ENCODE results near the gene CAMSAP1. TPM values are rescaled to one million over a fixed set of nuclear protein-coding genes. Genes with fewer than 3 reads are reported as not detected.

CAMSAP1 gene
- total RNA-seq, 1 donor = 26.1 TPM

DNA sequence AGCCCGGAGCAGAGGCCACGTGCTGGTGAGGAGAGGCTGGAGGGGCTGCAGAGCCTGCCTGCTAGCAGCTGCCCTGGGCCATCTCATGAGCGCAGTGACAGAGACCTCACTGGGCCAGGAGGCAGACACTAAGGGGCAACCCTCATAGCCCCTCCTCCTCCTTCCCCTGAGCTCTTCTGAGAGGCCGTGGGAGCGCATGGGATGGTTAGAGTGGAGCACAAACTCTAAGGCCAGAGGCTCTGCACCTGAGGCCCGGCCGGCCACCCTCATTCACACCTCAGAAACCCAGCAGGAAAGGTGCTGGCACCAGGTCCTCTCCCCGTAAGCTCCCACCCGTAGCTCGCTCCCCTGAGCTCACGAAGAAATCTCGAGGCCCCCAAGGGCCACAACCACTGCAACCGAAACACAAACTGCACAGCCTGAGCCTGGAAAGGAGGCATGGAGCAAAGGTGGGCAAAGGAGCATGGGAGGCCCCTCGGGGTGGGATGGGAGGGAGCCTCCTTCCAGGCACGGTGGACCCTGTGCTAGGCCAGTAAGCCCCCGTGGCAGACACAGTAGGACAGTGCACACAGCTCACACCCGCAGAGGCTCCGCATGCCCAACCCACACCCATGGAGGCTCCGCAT, 17.7 kb downstream of the CAMSAP1 start:
- no peak overlapping the region for H3K4me2 ChIP-seq (ENCODE audit: insufficient read depth, low read length)
- no peaks in the 10 kb centered on the region for H3K9me3 ChIP-seq (ENCODE audit: low read depth, low read length)

DNA sequence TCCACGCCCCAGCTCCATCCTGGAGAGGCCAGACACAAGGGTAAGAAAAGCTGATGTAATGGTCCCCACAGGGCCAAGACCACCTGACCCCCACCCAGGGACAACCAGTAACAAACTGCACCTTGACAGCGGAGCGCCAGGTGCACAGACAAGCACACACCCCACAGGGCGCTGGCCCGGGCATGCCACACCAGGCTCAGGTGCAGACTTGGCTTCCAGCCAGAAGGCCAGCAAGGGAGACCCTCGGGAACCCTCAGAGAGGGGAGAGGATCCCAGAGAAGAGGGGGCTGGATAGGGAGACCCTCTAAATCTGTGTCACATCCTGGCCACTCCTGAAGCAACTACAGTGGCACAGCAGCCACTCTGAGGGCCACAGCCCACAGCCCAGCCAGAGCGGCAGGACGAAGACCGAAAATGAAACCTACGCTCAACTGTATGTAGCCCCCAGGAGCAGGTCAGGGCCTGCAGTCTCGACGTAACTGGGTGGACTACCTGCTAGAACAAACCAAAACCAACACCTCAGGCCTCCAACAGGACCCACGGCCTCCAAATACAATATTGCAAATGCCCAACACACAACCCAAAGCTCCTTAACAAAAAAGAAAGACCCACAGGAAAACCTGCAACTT, 18.5 kb downstream of the CAMSAP1 start:
- Histone ChIP-seq H3K9me3 (ENCODE audit: low read depth, low read length) (no peaks in the 10 kb centered on the region), H4K20me1 (ENCODE audit: insufficient read depth, low read length) (peaks cover 94% of the 10 kb centered on the region), H2AFZ (ENCODE audit: low read length) (no peak overlapping the region), H3K4me1 (ENCODE audit: insufficient read depth, low read length) (peaks cover 22% of the 10 kb centered on the region), H3K36me3 (ENCODE audit: insufficient read depth, low read length) (no peaks in the 10 kb centered on the region), H3K4me3 (ENCODE audit: insufficient read depth, low read length) (no peak overlapping the region), H3K4me2 (ENCODE audit: insufficient read depth, low read length) (no peak overlapping the region), H3K27ac (ENCODE audit: low read depth, low read length) (no peak overlapping the region), H3K79me2 (ENCODE audit: insufficient read depth, low read length) (peaks cover 98% of the 10 kb centered on the region), H3K27me3 (ENCODE audit: insufficient read depth, low read length) (no peaks in the 10 kb centered on the region)
- peak; percentile 65 for DNase-seq (ENCODE audit: insufficient read length, low spot score, missing footprints)
- TF ChIP-seq, protein P1, sequence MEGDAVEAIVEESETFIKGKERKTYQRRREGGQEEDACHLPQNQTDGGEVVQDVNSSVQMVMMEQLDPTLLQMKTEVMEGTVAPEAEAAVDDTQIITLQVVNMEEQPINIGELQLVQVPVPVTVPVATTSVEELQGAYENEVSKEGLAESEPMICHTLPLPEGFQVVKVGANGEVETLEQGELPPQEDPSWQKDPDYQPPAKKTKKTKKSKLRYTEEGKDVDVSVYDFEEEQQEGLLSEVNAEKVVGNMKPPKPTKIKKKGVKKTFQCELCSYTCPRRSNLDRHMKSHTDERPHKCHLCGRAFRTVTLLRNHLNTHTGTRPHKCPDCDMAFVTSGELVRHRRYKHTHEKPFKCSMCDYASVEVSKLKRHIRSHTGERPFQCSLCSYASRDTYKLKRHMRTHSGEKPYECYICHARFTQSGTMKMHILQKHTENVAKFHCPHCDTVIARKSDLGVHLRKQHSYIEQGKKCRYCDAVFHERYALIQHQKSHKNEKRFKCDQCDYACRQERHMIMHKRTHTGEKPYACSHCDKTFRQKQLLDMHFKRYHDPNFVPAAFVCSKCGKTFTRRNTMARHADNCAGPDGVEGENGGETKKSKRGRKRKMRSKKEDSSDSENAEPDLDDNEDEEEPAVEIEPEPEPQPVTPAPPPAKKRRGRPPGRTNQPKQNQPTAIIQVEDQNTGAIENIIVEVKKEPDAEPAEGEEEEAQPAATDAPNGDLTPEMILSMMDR (IDR thresholded peaks at IDR 0.05; ENCODE audit: extremely low read depth, low read depth, low read length) = no peak

More for the DNA sequence above, 17.7 kb downstream of the CAMSAP1 start:
- no peaks in the 10 kb centered on the region for H3K36me3 ChIP-seq (ENCODE audit: insufficient read depth, low read length)
- H3K27me3 ChIP-seq (ENCODE audit: insufficient read depth, low read length) = no peaks in the 10 kb centered on the region
- TF ChIP-seq, protein P1 (IDR thresholded peaks at IDR 0.05; ENCODE audit: extremely low read depth, low read depth, low read length) = no peak
- peak; percentile 23 for DNase-seq (ENCODE audit: insufficient read length, low spot score, missing footprints)
- no peak overlapping the region for H2AFZ ChIP-seq (ENCODE audit: low read length)
- H3K79me2 ChIP-seq (ENCODE audit: insufficient read depth, low read length) = peaks cover 98% of the 10 kb centered on the region
- peaks cover 14% of the 10 kb centered on the region for H3K4me1 ChIP-seq (ENCODE audit: insufficient read depth, low read length)
- no peak overlapping the region for H3K27ac ChIP-seq (ENCODE audit: low read depth, low read length)
- peaks cover 94% of the 10 kb centered on the region for H4K20me1 ChIP-seq (ENCODE audit: insufficient read depth, low read length)
- H3K4me3 ChIP-seq (ENCODE audit: insufficient read depth, low read length) = no peak overlapping the region

DNA sequence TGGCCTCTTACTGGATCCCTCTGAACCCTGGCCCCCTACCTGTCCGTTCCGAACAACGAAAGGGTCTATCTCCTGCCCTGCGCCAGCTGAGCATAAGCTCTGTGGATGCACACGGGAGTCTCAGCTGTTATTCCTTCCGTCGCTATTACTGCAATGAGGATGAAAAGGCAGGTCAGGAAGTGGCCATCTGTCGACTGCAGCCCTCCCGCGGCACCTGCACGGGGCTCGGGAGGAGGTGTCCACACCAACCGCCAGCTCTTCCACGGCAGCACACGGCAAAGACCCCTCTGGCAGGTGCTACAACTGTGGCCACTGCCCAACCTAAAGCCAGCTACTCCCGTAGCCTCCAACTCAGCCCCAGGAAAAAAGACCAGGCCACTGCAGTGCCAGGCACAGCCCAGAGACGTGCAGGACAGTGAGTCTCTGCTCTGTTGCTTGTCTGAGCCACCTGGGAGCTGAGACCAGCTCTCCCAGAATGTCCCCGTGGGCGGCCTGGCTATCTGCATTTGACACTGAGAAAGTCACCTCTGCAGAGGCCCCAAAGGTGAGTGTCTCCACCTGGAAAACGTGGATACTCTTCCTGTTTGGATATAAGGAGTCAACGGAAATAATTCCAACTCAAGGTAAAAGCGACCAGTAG, 19.1 kb downstream of the CAMSAP1 start:
- no peak overlapping the region for H3K4me2 ChIP-seq (ENCODE audit: insufficient read depth, low read length)
- H4K20me1 ChIP-seq (ENCODE audit: insufficient read depth, low read length) = peaks cover 94% of the 10 kb centered on the region
- peaks cover 98% of the 10 kb centered on the region for H3K79me2 ChIP-seq (ENCODE audit: insufficient read depth, low read length)
- H2AFZ ChIP-seq (ENCODE audit: low read length) = no peak overlapping the region
- no peak overlapping the region for H3K27ac ChIP-seq (ENCODE audit: low read depth, low read length)
- H3K36me3 ChIP-seq (ENCODE audit: insufficient read depth, low read length) = no peaks in the 10 kb centered on the region
- TF ChIP-seq, protein P1 (IDR thresholded peaks at IDR 0.05; ENCODE audit: extremely low read depth, low read depth, low read length) = no peak
- no peak for DNase-seq (ENCODE audit: insufficient read length, low spot score, missing footprints)
- H3K4me1 ChIP-seq (ENCODE audit: insufficient read depth, low read length) = peaks cover 22% of the 10 kb centered on the region
- H3K27me3 ChIP-seq (ENCODE audit: insufficient read depth, low read length) = no peaks in the 10 kb centered on the region
- H3K4me3 ChIP-seq (ENCODE audit: insufficient read depth, low read length) = no peak overlapping the region
- no peaks in the 10 kb centered on the region for H3K9me3 ChIP-seq (ENCODE audit: low read depth, low read length)

DNA sequence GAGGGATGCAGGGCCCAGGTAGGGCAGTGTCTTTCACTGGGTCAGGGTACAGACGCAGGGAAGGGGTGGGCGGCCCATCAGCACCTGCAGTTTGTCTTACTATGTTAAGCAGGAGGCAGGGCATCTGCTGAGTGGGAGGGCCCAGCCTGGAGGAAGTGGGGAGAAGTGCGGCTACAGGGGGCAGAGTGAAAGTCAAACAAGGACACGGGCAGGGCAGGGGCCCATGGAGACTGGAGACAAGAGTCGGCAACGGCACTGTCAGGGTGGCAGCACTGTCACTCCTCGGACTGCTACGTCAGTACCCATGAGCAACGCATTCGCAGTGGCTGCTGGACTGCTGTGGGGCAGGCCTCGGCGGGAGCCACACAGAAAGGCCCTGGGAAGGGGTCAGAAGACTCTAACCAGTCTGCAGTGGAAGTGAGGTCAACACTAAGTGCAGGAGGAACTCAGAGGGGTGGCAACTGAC, 19.7 kb downstream of the CAMSAP1 start:
- Histone ChIP-seq H3K27me3 (ENCODE audit: insufficient read depth, low read length) (no peaks in the 10 kb centered on the region), H3K4me2 (ENCODE audit: insufficient read depth, low read length) (no peak overlapping the region), H3K9me3 (ENCODE audit: low read depth, low read length) (no peaks in the 10 kb centered on the region), H3K36me3 (ENCODE audit: insufficient read depth, low read length) (no peaks in the 10 kb centered on the region), H3K4me1 (ENCODE audit: insufficient read depth, low read length) (peaks cover 22% of the 10 kb centered on the region), H3K79me2 (ENCODE audit: insufficient read depth, low read length) (peaks cover 99% of the 10 kb centered on the region), H3K27ac (ENCODE audit: low read depth, low read length) (no peak overlapping the region), H2AFZ (ENCODE audit: low read length) (no peak overlapping the region), H3K4me3 (ENCODE audit: insufficient read depth, low read length) (no peak overlapping the region), H4K20me1 (ENCODE audit: insufficient read depth, low read length) (peaks cover 95% of the 10 kb centered on the region)
- DNase-seq (ENCODE audit: insufficient read length, low spot score, missing footprints) = peak; percentile 37
- TF ChIP-seq, protein P1 (IDR thresholded peaks at IDR 0.05; ENCODE audit: extremely low read depth, low read depth, low read length) = no peak

All from osteoblast (primary cell).